Measurements from ENCODE around the gene CCDC180. TPM values are rescaled to one million over a fixed set of nuclear protein-coding genes. Genes with fewer than 3 reads are reported as not detected.
"Not testable (repeated sequence)": the region's sequence is repeated elsewhere in the genome, so short reads cannot be mapped to it uniquely, and the experiment has no call there.

Gene CCDC180
- polyA plus RNA-seq = under 1 TPM in 2 of 3 donors, not detected in 1; 0.17 to 0.43 TPM

- no peaks in the 10 kb centered on the region for H3K4me1 Mint-ChIP-seq
- no peak for DNase-seq
- no peak within 1 kb of the TSS for H3K4me3 Mint-ChIP-seq
- H3K36me3 Mint-ChIP-seq = peaks cover 0 to 3% (median 0%) of the 10 kb centered on the region in 3 donors
- H3K27ac Mint-ChIP-seq = no peak within 1 kb of the TSS
- H3K9me3 Mint-ChIP-seq = peaks cover 0 to 5% (median 0%) of the 10 kb centered on the region in 6 donors
- H3K27me3 Mint-ChIP-seq (ENCODE audit: low read depth in 3 of 3) = peaks cover 0 to 9% (median 1%) of the 10 kb centered on the region in 3 donors
These were observed at the start of gene CCDC180 for GRCh38 chr9:97307500-97308163. Gene CCDC180 (plus strand): TSS chr9:97307659. CDS start chr9:97308064, 405 bp downstream.

GRCh38 chr9:97259834-97260514 is 47.5 kb upstream of the CCDC180 start:
- H3K27me3 Mint-ChIP-seq (ENCODE audit: low read depth in 3 of 3); DNase-seq; H3K9me3 Mint-ChIP-seq; H3K36me3 Mint-ChIP-seq; H3K4me1 Mint-ChIP-seq; H3K4me3 Mint-ChIP-seq: not testable (repeated sequence)
- peak overlapping the region in 1 of 6 donors; percentile 2 for H3K27ac Mint-ChIP-seq

- Mint-ChIP-seq H3K36me3 (peaks cover 0 to 11% (median 7%) of the 10 kb centered on the region in 3 donors), H3K4me1 (peaks cover 2 to 9% of the 10 kb centered on the region in 2 donors), H3K27me3 (ENCODE audit: low read depth in 3 of 3) (no peaks in the 10 kb centered on the region), H3K4me3 (no peak overlapping the region), H3K9me3 (no peaks in the 10 kb centered on the region), H3K27ac (no peak overlapping the region)
- DNase-seq = no peak
These were observed 36.2 kb upstream of the CCDC180 start for GRCh38 chr9:97271292-97271691.

GRCh38 chr9:97272072-97272471 is 35.4 kb upstream of the CCDC180 start:
- H3K27ac Mint-ChIP-seq = peak overlapping the region in 1 of 6 donors; percentile 18
- no peak for DNase-seq
- H3K36me3 Mint-ChIP-seq = peaks cover 0 to 17% (median 13%) of the 10 kb centered on the region in 3 donors
- peaks cover 2 to 9% of the 10 kb centered on the region in 2 donors for H3K4me1 Mint-ChIP-seq
- H3K9me3 Mint-ChIP-seq = no peaks in the 10 kb centered on the region
- H3K27me3 Mint-ChIP-seq (ENCODE audit: low read depth in 3 of 3) = peaks cover 0 to 1% (median 0%) of the 10 kb centered on the region in 3 donors
- no peak overlapping the region for H3K4me3 Mint-ChIP-seq

GRCh38 chr9:97276310-97276852 is 31.1 kb upstream of the CCDC180 start:
- Mint-ChIP-seq H3K27ac (no peak overlapping the region), H3K36me3 (peaks cover 19 to 44% (median 42%) of the 10 kb centered on the region in 3 donors), H3K9me3 (no peaks in the 10 kb centered on the region), H3K27me3 (ENCODE audit: low read depth in 3 of 3) (peaks cover 0 to 1% (median 0%) of the 10 kb centered on the region in 3 donors), H3K4me1 (no peaks in the 10 kb centered on the region), H3K4me3 (no peak overlapping the region)
- DNase-seq = no peak

- Mint-ChIP-seq H3K9me3 (no peaks in the 10 kb centered on the region), H3K4me3 (no peak overlapping the region), H3K4me1 (no peaks in the 10 kb centered on the region), H3K36me3 (peaks cover 26 to 56% (median 48%) of the 10 kb centered on the region in 3 donors), H3K27ac (no peak overlapping the region), H3K27me3 (ENCODE audit: low read depth in 3 of 3) (peaks cover 0 to 1% (median 0%) of the 10 kb centered on the region in 3 donors)
- no peak for DNase-seq
These were observed 29.5 kb upstream of the CCDC180 start for GRCh38 chr9:97277953-97278352.

- peaks cover 36 to 72% (median 62%) of the 10 kb centered on the region in 3 donors for H3K36me3 Mint-ChIP-seq
- peaks cover 1 to 5% of the 10 kb centered on the region in 2 donors for H3K4me1 Mint-ChIP-seq
- no peak for DNase-seq
- H3K27me3 Mint-ChIP-seq (ENCODE audit: low read depth in 3 of 3) = peaks cover 0 to 1% (median 0%) of the 10 kb centered on the region in 3 donors
- no peaks in the 10 kb centered on the region for H3K9me3 Mint-ChIP-seq
- no peak overlapping the region for H3K27ac Mint-ChIP-seq
- no peak overlapping the region for H3K4me3 Mint-ChIP-seq
These were observed 26.6 kb upstream of the CCDC180 start for GRCh38 chr9:97280755-97281330.

- Mint-ChIP-seq H3K27ac (peak overlapping the region in 1 of 6 donors; percentile 1), H3K9me3 (peaks cover 0 to 7% (median 0%) of the 10 kb centered on the region in 6 donors), H3K4me3 (no peak overlapping the region), H3K27me3 (ENCODE audit: low read depth in 3 of 3) (no peaks in the 10 kb centered on the region), H3K4me1 (peaks cover 1 to 5% of the 10 kb centered on the region in 2 donors), H3K36me3 (peaks cover 52 to 73% (median 65%) of the 10 kb centered on the region in 3 donors)
- DNase-seq = no peak
These were observed 23.7 kb upstream of the CCDC180 start for GRCh38 chr9:97283768-97284167.

- Mint-ChIP-seq H3K9me3 (peaks cover 0 to 7% (median 0%) of the 10 kb centered on the region in 6 donors), H3K27ac (no peak overlapping the region), H3K4me3 (no peak overlapping the region), H3K36me3 (peaks cover 54 to 73% (median 71%) of the 10 kb centered on the region in 3 donors), H3K27me3 (ENCODE audit: low read depth in 3 of 3) (no peaks in the 10 kb centered on the region), H3K4me1 (peaks cover 1 to 5% of the 10 kb centered on the region in 2 donors)
- no peak for DNase-seq
These were observed 22.7 kb upstream of the CCDC180 start for GRCh38 chr9:97284798-97285197.

GRCh38 chr9:97292200-97292599 is 15.3 kb upstream of the CCDC180 start:
- H3K4me3 Mint-ChIP-seq = no peak overlapping the region
- no peak overlapping the region for H3K27ac Mint-ChIP-seq
- H3K27me3 Mint-ChIP-seq (ENCODE audit: low read depth in 3 of 3) = peaks cover 0 to 2% (median 0%) of the 10 kb centered on the region in 3 donors
- peaks cover 18 to 30% of the 10 kb centered on the region in 2 donors for H3K4me1 Mint-ChIP-seq
- DNase-seq = no peak
- peaks cover 47 to 61% (median 55%) of the 10 kb centered on the region in 3 donors for H3K36me3 Mint-ChIP-seq
- peaks cover 0 to under 1% (median 0%) of the 10 kb centered on the region in 6 donors for H3K9me3 Mint-ChIP-seq

GRCh38 chr9:97293207-97293721 is 14.2 kb upstream of the CCDC180 start:
- Mint-ChIP-seq H3K27ac (peak overlapping the region in 5 of 6 donors; percentile 3 to 83 (median 69)), H3K9me3 (peaks cover 0 to 7% (median under 1%) of the 10 kb centered on the region in 6 donors), H3K4me1 (peaks cover 18 to 30% of the 10 kb centered on the region in 2 donors), H3K36me3 (peaks cover 43 to 59% (median 50%) of the 10 kb centered on the region in 3 donors), H3K27me3 (ENCODE audit: low read depth in 3 of 3) (peaks cover 0 to 2% (median 0%) of the 10 kb centered on the region in 3 donors), H3K4me3 (peak overlapping the region in 4 of 5 donors; percentile 4 to 54 (median 22))
- DNase-seq = peak in 1 of 3 donors; percentile 5

- no peak for DNase-seq
- Mint-ChIP-seq H3K4me1 (peaks cover 18 to 30% of the 10 kb centered on the region in 2 donors), H3K4me3 (no peak overlapping the region), H3K27ac (peak overlapping the region in 3 of 6 donors; percentile 3 to 62 (median 26)), H3K27me3 (ENCODE audit: low read depth in 3 of 3) (peaks cover 0 to 2% (median 0%) of the 10 kb centered on the region in 3 donors), H3K9me3 (peaks cover 0 to 7% (median under 1%) of the 10 kb centered on the region in 6 donors), H3K36me3 (peaks cover 38 to 54% (median 45%) of the 10 kb centered on the region in 3 donors)
These were observed 13.6 kb upstream of the CCDC180 start for GRCh38 chr9:97293818-97294217.

GRCh38 chr9:97297889-97298288 is 9.6 kb upstream of the CCDC180 start:
- H3K36me3 Mint-ChIP-seq = peaks cover 22 to 30% (median 29%) of the 10 kb centered on the region in 3 donors
- H3K27ac Mint-ChIP-seq = no peak overlapping the region
- H3K4me3 Mint-ChIP-seq = no peak overlapping the region
- H3K9me3 Mint-ChIP-seq = peaks cover 0 to 7% (median under 1%) of the 10 kb centered on the region in 6 donors
- peaks cover 13 to 16% of the 10 kb centered on the region in 2 donors for H3K4me1 Mint-ChIP-seq
- H3K27me3 Mint-ChIP-seq (ENCODE audit: low read depth in 3 of 3) = no peaks in the 10 kb centered on the region
- no peak for DNase-seq

All from immature natural killer cell (primary cell).